ENCODE measurements around the gene ABHD6.

Gene ABHD6

GRCh38 chr3:58305882-58306711 is 68.5 kb downstream of the ABHD6 start, which contains the start of the genes HTD2 and RPP14 (continued):
- TF ChIP-seq PRDM1 (tag by site-specific recombination; IDR thresholded peaks at IDR 0.05) (no peak), GLIS2 (tag by site-specific recombination; IDR thresholded peaks at IDR 0.05) (peak; percentile 44), MYNN (tag by site-specific recombination; IDR thresholded peaks at IDR 0.05; ENCODE audit: borderline replicate concordance) (no peak), GFI1B (tag by site-specific recombination; IDR thresholded peaks at IDR 0.05) (no peak), ZNF174 (tag by site-specific recombination; IDR thresholded peaks at IDR 0.05) (no peak), WT1 (tag by site-specific recombination; IDR thresholded peaks at IDR 0.05) (no peak), AEBP2 (tag by site-specific recombination; IDR thresholded peaks at IDR 0.05; ENCODE audit: borderline replicate concordance) (no peak), INSM2 (tag by site-specific recombination; IDR thresholded peaks at IDR 0.05) (peak; percentile 75), ZNF394 (tag by site-specific recombination; IDR thresholded peaks at IDR 0.05; ENCODE audit: borderline replicate concordance) (no peak), ZNF184 (tag by site-specific recombination; IDR thresholded peaks at IDR 0.05) (no peak), ZNF24 (tag by site-specific recombination; IDR thresholded peaks at IDR 0.05) (peak; percentile 89), ZNF626 (tag by site-specific recombination; IDR thresholded peaks at IDR 0.05) (no peak), ZNF623 (tag by site-specific recombination; IDR thresholded peaks at IDR 0.05) (no peak), ZNF549 (tag by site-specific recombination; IDR thresholded peaks at IDR 0.05) (no peak), PRDM10 (tag by site-specific recombination; IDR thresholded peaks at IDR 0.05) (peak; percentile 76; the same call in 1 of the 2 replicates), ZNF555 (tag by site-specific recombination; conservative IDR thresholded peaks at IDR 0.05) (no peak), ZNF692 (tag by site-specific recombination; IDR thresholded peaks at IDR 0.05) (peak; percentile 81; the same call in 1 of the 2 replicates), ZNF707 (tag by site-specific recombination; IDR thresholded peaks at IDR 0.05) (no peak), ZNF37A (tag by site-specific recombination; IDR thresholded peaks at IDR 0.05) (no peak), PBX3 (CRISPR knock-in tag; IDR thresholded peaks at IDR 0.05) (no peak), ZNF529 (tag by site-specific recombination; IDR thresholded peaks at IDR 0.05; ENCODE audit: insufficient replicate concordance) (no peak)
- TF ChIP-seq, protein P1, sequence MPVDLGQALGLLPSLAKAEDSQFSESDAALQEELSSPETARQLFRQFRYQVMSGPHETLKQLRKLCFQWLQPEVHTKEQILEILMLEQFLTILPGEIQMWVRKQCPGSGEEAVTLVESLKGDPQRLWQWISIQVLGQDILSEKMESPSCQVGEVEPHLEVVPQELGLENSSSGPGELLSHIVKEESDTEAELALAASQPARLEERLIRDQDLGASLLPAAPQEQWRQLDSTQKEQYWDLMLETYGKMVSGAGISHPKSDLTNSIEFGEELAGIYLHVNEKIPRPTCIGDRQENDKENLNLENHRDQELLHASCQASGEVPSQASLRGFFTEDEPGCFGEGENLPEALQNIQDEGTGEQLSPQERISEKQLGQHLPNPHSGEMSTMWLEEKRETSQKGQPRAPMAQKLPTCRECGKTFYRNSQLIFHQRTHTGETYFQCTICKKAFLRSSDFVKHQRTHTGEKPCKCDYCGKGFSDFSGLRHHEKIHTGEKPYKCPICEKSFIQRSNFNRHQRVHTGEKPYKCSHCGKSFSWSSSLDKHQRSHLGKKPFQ (tag by site-specific recombination; IDR thresholded peaks at IDR 0.05) = no peak
- TF ChIP-seq, protein P2, sequence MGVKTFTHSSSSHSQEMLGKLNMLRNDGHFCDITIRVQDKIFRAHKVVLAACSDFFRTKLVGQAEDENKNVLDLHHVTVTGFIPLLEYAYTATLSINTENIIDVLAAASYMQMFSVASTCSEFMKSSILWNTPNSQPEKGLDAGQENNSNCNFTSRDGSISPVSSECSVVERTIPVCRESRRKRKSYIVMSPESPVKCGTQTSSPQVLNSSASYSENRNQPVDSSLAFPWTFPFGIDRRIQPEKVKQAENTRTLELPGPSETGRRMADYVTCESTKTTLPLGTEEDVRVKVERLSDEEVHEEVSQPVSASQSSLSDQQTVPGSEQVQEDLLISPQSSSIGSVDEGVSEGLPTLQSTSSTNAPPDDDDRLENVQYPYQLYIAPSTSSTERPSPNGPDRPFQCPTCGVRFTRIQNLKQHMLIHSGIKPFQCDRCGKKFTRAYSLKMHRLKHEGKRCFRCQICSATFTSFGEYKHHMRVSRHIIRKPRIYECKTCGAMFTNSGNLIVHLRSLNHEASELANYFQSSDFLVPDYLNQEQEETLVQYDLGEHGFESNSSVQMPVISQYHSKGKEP (tag by site-specific recombination; IDR thresholded peaks at IDR 0.05) = 0 out of 2 replicates have a peak, but pooled peaks have one; percentile 12
- TF ChIP-seq, protein P3, sequence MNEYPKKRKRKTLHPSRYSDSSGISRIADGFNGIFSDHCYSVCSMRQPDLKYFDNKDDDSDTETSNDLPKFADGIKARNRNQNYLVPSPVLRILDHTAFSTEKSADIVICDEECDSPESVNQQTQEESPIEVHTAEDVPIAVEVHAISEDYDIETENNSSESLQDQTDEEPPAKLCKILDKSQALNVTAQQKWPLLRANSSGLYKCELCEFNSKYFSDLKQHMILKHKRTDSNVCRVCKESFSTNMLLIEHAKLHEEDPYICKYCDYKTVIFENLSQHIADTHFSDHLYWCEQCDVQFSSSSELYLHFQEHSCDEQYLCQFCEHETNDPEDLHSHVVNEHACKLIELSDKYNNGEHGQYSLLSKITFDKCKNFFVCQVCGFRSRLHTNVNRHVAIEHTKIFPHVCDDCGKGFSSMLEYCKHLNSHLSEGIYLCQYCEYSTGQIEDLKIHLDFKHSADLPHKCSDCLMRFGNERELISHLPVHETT (tag by site-specific recombination; IDR thresholded peaks at IDR 0.05) = peak; percentile 55; the same call in 1 of the 2 replicates

Data from HEK293 (cell line).